LNCAP (cell line): ENCODE measurements around the gene POLD4.

ENCODE experiments used
- CTCF ChIP-seq: fragments of 450-650 bp; IDR thresholded peaks from 2 replicates; pipeline ENCODE4 v1.5.1; 2017; ENCODE audit warnings: mild to moderate bottlenecking

POLD4 gene

GRCh38 chr11:67381244-67381972, 28.1 kb upstream of the POLD4 start:
- TF ChIP-seq CTCF = no peak

- TF ChIP-seq CTCF = no peak
These were observed 26.0 kb upstream of the POLD4 start for GRCh38 chr11:67379061-67380058.

GRCh38 chr11:67378544-67378943, 25.2 kb upstream of the POLD4 start:
- TF ChIP-seq CTCF = no peak

- no peak for TF ChIP-seq CTCF
These were observed 23.8 kb upstream of the POLD4 start for GRCh38 chr11:67376873-67377808.

- no peak for TF ChIP-seq CTCF
These were observed 22.9 kb upstream of the POLD4 start for GRCh38 chr11:67376063-67376820.

- no peak for TF ChIP-seq CTCF
These were observed 22.1 kb upstream of the POLD4 start for GRCh38 chr11:67375320-67376055.
